A673 (cell line): Measurements from ENCODE around the gene PFAS. TPM values are rescaled to one million over a fixed set of nuclear protein-coding genes. Genes with fewer than 3 reads are reported as not detected.
A peak's percentile ranks its signal among the peaks of the same experiment; 100 is the strongest.
"Not testable (repeated sequence)": the region's sequence is repeated elsewhere in the genome, so short reads cannot be mapped to it uniquely, and the experiment has no call there.

ENCODE experiments used
- BruUV-seq: library from RNA; stranded (reverse); fragments of 400-500 nt; replicated peaks from 2 replicates; lab custom pipeline; 2021; lab: Mats Ljungman, UMichigan
- CTCF ChIA-PET: fragments of 300-600 bp; sonication (Branson Sonifier 250); formaldehyde crosslinking; loops from one replicate; lab custom pipeline; 2022; ENCODE audit warnings: antibody characterized with exemption; lab: Charles Lee
- POLR2A ChIA-PET: fragments of 300-600 bp; sonication (Branson Sonifier 250); formaldehyde crosslinking; loops from one replicate; lab custom pipeline; 2022; ENCODE audit warnings: antibody characterized with exemption; ENCODE audit not compliant: low non-redundant PET; lab: Charles Lee
- DNase-seq: peaks from one replicate; pipeline ENCODE4 v3.0.0-alpha.2; 2015; ENCODE audit warnings: low spot score
- H3K27ac ChIP-seq: fragments of 200-600 bp; sonication (generic); 2 replicates; pipeline ENCODE4 v1.5.1; 2016; ENCODE audit warnings: mixed run types, low read depth, mild to moderate bottlenecking, mixed read lengths, antibody characterized with exemption, low read length; ENCODE audit not compliant: poor library complexity, severe bottlenecking
- H3K27me3 ChIP-seq: fragments of 200-600 bp; sonication (generic); replicated peaks from 2 replicates; pipeline ENCODE4 v1.6.1; 2017; ENCODE audit warnings: mixed run types, low read depth, mild to moderate bottlenecking, mixed read lengths, antibody characterized with exemption, low read length; ENCODE audit not compliant: insufficient read depth, poor library complexity
- H3K36me3 ChIP-seq: fragments of 200-600 bp; sonication (generic); 2 replicates; pipeline ENCODE4 v1.6.1; 2016; ENCODE audit warnings: mixed run types, mild to moderate bottlenecking, mixed read lengths, antibody characterized with exemption, low read length; ENCODE audit not compliant: insufficient read depth, poor library complexity, severe bottlenecking
- H3K4me1 ChIP-seq: fragments of 200-600 bp; sonication (generic); 2 replicates; pipeline ENCODE4 v1.6.1; 2017; ENCODE audit warnings: mixed run types, mild to moderate bottlenecking, mixed read lengths, antibody characterized with exemption, low read length; ENCODE audit not compliant: insufficient read depth, poor library complexity, severe bottlenecking
- H3K4me3 ChIP-seq: fragments of 200-600 bp; sonication (generic); 2 replicates; pipeline ENCODE4 v1.5.1; 2016; ENCODE audit warnings: low read depth, mixed run types, mild to moderate bottlenecking, mixed read lengths, low read length; ENCODE audit not compliant: poor library complexity, severe bottlenecking
- H3K9me3 ChIP-seq: fragments of 200-600 bp; sonication (generic); 2 replicates; pipeline ENCODE4 v1.6.1; 2016; ENCODE audit warnings: mixed run types, low read depth, mild to moderate bottlenecking, mixed read lengths, antibody characterized with exemption, low read length; ENCODE audit not compliant: poor library complexity, severe bottlenecking
- CTCF ChIP-seq: fragments of 300-800, 200-600 bp; sonication (generic); conservative IDR thresholded peaks from 2 replicates; pipeline ENCODE4 v1.5.1; 2017; ENCODE audit warnings: low read depth, mild to moderate bottlenecking, antibody characterized with exemption, low read length, moderate library complexity, mixed read lengths
- EZH2 ChIP-seq: fragments of 200-600 bp; sonication (generic); IDR thresholded peaks from 2 replicates; pipeline ENCODE4 v1.6.1; 2017; ENCODE audit warnings: borderline replicate concordance, low read depth, mild to moderate bottlenecking, mixed read lengths, antibody characterized with exemption, low read length; ENCODE audit not compliant: poor library complexity, severe bottlenecking
- intact Hi-C: fragments of 100-400 bp; cut with micrococcal nuclease; formaldehyde crosslinking; loops from one replicate; pipeline ENCODE4 v1.10.0; 2022; ENCODE audit not compliant: unreplicated experiment
- total RNA-seq: library from RNA; stranded (reverse); gene quantifications from 2 replicates; pipeline ENCODE4 v1.2.3, GENCODE V29; 2021

PFAS gene
- total RNA-seq, 1 experiment from 2014 or later, result 165 TPM

DNA sequence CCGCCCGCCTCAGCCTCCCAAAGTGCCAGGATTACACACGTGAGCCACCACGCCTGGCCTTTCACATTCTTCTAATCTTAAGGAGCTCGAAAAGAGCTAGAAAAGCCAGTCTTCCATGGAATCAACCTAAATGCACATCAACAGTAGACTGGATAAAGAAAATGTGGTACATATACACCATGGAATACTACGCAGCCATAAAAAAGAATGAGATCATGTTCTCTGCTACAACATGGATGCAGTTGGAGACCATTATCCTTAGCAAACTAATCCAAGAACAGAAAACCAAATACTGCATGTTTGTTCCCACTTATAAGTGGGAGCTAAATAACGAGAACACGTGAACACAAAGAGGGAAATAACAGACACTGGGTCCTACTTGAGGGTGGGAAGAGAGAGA lies 4.3 kb upstream of the PFAS start:
- Histone ChIP-seq H3K36me3 (peaks cover 7% of the 10 kb centered on the region), H3K27me3 (no peaks in the 10 kb centered on the region), H3K4me3 (no peak overlapping the region), H3K9me3 (no peaks in the 10 kb centered on the region), H3K27ac (no peak overlapping the region), H3K4me1 (peaks cover under 1% of the 10 kb centered on the region)
- no peak for TF ChIP-seq CTCF
- TF ChIP-seq EZH2, result no peak
- DNase-seq, result no peak
- ChIA-PET POLR2A (interaction anchor here (0.5 kb wide), 1 partner anchor 36 kb away, joined by 4 read pairs; no protein-coding TSS in a partner anchor), CTCF (no interaction called here)
- intact Hi-C loops, result no loop called here
- no TSS peak for BruUV-seq

- no peak for DNase-seq
- peaks cover 15% of the 10 kb centered on the region for H3K36me3 ChIP-seq
- ChIA-PET CTCF (no interaction called here), POLR2A (no interaction called here)
- TF ChIP-seq CTCF (no peak), EZH2 (no peak)
- BruUV-seq, result TSS peak; percentile 73
- no peaks in the 10 kb centered on the region for H3K9me3 ChIP-seq
- H3K4me1 ChIP-seq, result peaks cover 10% of the 10 kb centered on the region
- no peaks in the 10 kb centered on the region for H3K27me3 ChIP-seq
- H3K27ac ChIP-seq, result peak overlapping the region; percentile 97
- H3K4me3 ChIP-seq, result peak overlapping the region; percentile 83
- intact Hi-C loops, result no loop called here
Observed at GRCh38 chr17:8249621-8250500, 772 bp downstream of the PFAS start.

GRCh38 chr17:8251411-8251810 lies 2.3 kb downstream of the PFAS start:
- DNase-seq, CTCF ChIA-PET, POLR2A ChIA-PET, H3K4me3 ChIP-seq, H3K9me3 ChIP-seq, H3K27ac ChIP-seq, H3K4me1 ChIP-seq, BruUV-seq, H3K27me3 ChIP-seq, intact Hi-C loops: not testable (repeated sequence)
- peaks cover 24% of the 10 kb centered on the region for H3K36me3 ChIP-seq

GRCh38 chr17:8253801-8254200 lies 4.7 kb downstream of the PFAS start:
- no peak for DNase-seq
- CTCF ChIA-PET, result no interaction called here
- Histone ChIP-seq H3K9me3 (no peaks in the 10 kb centered on the region), H3K36me3 (peaks cover 41% of the 10 kb centered on the region), H3K4me3 (no peak overlapping the region), H3K4me1 (peaks cover 10% of the 10 kb centered on the region), H3K27me3 (no peaks in the 10 kb centered on the region), H3K27ac (no peak overlapping the region)
- POLR2A ChIA-PET, result no interaction called here
- no TSS peak for BruUV-seq
- intact Hi-C loops, result no loop called here
- TF ChIP-seq CTCF (no peak), EZH2 (no peak)
